Stimulated activated CD4-positive, alpha-beta T cell treated with anti-CD3 and anti-CD28 coated beads, Interleukin-2, amount 100 ng/mL, for 24 hours (primary cell): ENCODE measurements around the gene KIF21B.

Source experiments
- DNase-seq, 2 donors: peaks; one replicate each; pipeline ENCODE4 v3.0.0-alpha.2; 2020

KIF21B gene, protein sequence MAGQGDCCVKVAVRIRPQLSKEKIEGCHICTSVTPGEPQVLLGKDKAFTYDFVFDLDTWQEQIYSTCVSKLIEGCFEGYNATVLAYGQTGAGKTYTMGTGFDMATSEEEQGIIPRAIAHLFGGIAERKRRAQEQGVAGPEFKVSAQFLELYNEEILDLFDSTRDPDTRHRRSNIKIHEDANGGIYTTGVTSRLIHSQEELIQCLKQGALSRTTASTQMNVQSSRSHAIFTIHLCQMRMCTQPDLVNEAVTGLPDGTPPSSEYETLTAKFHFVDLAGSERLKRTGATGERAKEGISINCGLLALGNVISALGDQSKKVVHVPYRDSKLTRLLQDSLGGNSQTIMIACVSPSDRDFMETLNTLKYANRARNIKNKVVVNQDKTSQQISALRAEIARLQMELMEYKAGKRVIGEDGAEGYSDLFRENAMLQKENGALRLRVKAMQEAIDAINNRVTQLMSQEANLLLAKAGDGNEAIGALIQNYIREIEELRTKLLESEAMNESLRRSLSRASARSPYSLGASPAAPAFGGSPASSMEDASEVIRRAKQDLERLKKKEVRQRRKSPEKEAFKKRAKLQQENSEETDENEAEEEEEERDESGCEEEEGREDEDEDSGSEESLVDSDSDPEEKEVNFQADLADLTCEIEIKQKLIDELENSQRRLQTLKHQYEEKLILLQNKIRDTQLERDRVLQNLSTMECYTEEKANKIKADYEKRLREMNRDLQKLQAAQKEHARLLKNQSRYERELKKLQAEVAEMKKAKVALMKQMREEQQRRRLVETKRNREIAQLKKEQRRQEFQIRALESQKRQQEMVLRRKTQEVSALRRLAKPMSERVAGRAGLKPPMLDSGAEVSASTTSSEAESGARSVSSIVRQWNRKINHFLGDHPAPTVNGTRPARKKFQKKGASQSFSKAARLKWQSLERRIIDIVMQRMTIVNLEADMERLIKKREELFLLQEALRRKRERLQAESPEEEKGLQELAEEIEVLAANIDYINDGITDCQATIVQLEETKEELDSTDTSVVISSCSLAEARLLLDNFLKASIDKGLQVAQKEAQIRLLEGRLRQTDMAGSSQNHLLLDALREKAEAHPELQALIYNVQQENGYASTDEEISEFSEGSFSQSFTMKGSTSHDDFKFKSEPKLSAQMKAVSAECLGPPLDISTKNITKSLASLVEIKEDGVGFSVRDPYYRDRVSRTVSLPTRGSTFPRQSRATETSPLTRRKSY (N-terminal part only)

DNA sequence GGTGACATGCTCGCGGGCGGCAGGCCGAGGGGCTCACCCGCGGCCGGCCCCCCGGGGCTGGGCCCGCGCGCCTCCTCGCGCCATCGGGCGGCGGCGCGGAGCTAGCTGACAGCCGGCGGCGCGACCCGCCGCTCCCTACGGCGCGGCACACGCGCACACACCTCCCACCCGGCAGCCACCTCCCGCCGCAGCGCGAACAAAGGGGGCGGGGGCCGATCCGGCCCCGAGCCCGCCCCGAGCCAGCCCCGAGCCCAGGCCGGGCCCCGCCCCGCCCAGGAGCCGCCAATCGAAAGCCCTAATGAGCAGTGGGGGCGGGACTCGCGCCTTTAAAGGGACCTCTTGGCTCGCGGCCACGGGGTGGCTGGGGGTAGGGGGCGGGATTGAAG lies at the start of gene KIF21B:
Gene KIF21B (minus strand): TSS at position 198 of the 386 bp plus-strand sequence. CDS start 331 bp downstream, outside the sequence.
- peak; percentile 92 for DNase-seq

DNA sequence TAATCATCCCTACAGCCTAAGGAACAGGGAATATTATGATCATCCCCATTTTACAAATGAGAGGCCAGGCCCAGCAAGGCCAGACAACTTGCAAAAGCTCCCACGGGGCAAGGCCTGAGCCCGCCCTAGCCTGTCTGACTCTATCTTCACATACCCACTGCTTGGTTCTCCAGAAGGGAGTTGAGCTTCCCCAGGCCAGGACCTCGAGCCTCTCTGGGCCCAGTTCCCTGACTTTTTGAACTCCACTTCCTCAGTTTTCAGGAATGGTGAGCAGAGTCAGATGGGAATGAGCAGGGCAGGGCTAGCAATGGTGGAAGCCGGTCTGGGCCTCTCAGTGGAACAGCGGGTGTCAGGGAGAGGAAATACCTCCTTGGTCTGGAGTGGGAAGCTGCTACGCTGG lies 49.4 kb upstream of the KIF21B start:
- DNase-seq = no peak

DNA sequence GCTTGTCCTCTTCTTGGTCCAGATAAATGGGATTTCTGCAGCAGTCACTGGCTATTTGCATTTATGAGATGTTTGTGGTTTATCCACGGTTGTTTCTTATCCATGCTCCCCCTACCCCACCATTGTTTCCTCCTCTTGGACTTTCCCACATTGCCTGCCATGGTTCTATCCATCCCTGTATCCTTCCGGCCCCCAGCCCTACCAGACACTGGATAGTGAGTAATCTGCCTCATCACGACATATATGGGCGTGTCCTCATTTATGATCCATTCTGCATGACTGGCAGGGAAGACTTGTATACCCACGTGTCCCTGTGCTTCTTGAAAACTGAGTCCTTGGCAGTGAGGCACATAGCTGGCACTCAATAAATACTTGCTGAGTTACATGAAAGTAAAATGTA lies 48.6 kb upstream of the KIF21B start:
- no peak for DNase-seq

DNA sequence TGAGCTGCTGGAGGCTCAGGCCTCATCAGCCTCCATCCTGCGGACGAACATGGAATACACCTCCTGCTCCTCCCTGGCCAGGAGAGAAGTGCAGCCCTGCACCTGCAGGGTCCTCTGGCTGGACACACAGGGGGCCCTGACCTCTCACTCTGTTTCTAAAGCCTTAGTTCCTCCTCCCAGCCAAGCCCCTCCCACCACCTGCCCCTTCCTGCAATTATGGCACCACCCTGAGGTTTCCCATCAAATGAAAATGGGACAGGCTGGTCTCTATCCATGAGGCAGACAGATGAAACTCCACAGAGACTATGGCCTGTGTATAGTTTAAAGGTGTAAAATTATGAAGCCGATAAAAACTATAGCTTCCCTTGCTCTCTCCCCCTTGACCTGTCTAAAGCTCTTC lies 46.1 kb upstream of the KIF21B start:
- DNase-seq = no peak

DNA sequence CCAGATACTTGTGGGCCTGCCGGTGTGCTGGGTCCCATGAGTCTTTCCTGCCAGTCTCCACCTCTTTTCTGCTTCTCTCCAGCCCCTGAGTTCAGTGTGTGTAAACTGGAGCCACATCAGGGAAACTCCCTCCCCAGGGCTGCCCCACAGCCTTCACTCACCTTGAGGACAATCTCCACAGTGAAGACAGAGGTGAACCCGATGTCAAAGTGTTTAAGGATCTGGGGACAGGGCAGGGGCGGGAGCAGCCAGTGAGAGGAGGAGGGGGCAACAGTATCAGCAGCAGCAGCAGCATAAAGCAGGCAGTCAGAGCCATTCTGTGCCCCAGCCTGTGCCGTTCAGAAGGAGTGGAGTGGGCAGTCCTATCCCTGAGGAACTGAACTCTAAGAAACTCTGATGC lies 45.5 kb upstream of the KIF21B start:
- DNase-seq = no peak

DNA sequence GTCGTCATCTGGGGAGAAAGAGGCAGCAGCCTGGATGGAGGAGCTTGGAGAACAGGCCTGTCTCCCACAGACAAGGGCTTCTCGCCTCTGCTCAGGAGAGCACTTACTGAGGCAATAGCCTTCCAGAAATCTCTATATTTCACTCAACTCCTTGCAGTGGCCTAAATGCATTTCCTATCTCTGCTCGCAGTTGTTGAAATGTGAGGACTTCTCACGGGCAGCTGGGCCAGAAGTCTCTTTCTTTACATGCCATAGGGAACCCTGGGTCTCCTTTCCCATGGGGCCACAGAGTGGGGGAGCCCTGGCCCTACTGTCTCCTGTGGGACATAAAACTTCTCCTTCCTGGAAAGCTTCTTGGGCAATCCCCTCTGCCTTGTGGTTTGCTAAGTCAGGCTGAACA lies 43.5 kb upstream of the KIF21B start:
- no peak for DNase-seq

DNA sequence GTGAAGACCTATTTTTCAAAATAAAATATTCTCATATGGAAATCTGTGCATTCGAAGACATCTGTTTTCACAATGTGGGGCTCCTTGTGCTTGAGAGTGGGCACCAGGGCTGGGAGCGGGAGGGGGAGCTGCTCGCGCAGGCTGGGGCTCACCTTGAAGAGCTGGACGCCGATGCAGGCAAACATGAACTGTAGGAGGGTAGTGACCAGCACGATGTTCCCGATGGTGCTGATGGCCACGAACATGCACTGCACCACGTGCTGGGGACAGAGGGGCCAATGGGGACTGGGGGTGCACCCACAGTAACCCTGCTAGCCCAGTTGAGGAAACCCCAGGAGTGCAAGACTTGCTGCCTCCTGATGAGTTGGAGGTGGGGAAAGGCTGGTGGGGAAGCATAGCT lies 42.2 kb upstream of the KIF21B start:
- no peak for DNase-seq

DNA sequence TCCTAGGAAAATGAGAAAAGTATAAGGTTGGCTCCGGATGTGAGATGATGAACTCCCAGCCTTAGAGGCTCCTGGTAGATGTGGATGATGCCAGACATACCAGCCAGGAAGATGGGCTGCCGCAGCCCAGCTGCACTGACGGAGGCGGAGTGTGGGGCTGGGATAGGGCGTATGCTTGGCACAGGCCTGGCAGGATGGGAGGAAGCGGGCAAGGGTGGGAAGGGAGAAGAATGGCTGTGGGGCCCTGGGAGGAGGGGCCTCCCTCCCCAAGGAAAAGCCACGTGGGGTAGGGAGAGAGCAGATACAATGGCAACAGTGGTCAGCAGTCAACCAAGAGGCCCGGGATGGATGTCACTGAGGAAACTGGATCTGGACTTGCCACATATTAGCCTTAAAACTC lies 41.3 kb upstream of the KIF21B start:
- DNase-seq = no peak

DNA sequence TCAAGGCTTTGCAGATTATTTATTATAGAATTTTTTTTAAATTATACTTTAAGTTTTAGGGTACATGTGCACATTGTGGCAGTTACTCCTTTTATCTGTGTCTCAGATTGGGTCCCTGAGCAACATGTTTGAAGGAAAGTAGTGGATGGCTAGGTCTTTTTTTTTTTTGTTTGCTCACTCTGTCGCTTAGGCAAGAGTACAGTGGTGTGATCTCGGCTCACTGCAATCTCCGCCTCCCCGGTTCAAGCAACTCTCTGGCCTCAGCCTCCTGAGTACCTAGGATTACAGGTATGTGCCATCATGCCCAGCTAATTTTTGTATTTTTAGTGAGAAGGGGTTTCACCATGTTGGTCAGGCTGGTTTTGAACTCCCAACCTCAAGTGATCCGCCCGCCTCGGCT lies 39.6 kb upstream of the KIF21B start:
- no peak for DNase-seq

DNA sequence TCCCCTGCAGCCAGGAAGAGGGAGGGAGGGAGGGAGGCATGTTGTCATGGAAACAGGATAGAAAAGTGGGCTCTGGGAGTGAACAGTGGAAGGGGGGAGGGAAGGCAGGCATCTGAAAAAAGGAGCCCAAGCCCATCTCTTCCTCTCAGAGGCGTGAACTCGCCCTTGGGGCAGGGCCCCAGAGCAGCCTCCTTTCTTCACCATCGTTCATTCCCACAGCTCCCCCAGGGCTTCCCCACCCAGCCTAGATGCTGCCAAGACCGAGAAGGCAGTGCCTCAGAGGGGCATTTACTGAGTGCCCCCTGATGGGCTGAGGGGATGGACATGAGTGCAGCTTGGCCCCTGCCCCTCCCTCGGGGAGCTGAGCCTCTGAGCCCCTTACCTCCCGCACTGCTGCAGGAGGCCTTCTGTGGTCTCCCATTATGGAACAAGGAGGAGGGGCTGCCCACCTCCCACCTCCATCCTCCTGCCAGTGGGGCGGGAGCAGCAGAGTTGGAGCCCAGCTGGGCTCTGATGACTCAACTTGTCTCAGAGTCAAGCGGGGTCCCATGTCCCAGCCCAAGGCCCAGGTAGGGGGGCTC lies 39.1 kb upstream of the KIF21B start:
- no peak for DNase-seq

DNA sequence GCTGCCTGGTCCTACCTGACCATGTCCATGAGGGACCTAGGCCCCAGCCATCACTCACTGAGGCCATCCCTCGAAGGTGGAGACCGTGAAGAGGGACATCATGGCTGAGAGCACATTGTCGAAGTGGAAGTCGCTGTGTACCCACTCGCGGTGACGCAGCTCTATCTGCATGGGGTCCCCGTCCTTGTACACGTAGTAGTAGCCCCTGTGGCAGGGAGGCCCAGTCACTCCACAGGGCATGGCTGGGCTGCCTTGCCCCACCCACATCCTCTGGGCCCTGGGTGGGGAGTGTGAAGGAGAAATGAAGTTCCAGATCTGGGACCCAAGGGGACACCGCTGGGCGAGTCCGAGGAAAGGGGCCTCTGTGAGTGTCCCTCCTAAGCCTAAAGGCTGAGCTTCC lies 38.4 kb upstream of the KIF21B start:
- DNase-seq = no peak

DNA sequence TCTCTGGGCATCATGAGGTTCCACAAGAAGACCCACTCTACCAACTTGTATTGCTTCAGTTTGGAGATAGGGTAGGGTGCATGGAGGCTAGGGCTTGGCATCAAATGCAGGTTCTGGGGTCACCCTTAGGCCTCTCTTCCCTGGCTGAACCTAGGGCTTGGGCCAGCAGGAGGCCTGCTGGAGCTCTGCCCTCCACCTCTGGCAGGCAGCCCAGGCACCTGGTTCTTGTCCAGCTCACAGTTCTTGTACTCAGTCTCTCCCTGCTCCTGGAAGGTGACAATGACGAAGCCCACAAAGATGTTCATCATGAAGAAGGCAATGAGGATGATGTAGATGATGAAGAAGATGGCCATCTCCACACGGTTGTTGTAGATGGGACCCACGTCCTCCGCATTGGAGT lies 37.5 kb upstream of the KIF21B start:
- no peak for DNase-seq

DNA sequence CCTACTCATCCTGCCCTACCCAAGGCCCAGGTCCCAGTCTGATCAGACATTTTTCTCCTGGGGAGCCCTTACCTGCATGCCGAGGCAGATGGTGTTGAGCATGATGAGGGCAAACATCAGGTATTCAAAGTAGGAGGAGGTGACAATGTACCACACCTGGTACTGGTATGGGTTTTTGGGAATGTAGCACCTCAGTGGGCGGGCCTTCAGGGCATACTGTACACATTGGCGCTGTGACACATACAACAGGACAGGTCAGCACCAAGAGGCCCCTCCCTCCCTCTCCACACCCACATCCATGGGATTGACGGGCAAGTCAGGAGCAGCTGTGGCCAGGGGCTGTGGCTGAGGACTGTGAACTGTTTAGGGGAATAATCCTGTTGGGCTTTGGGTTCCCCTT lies 37.1 kb upstream of the KIF21B start:
- DNase-seq = no peak

DNA sequence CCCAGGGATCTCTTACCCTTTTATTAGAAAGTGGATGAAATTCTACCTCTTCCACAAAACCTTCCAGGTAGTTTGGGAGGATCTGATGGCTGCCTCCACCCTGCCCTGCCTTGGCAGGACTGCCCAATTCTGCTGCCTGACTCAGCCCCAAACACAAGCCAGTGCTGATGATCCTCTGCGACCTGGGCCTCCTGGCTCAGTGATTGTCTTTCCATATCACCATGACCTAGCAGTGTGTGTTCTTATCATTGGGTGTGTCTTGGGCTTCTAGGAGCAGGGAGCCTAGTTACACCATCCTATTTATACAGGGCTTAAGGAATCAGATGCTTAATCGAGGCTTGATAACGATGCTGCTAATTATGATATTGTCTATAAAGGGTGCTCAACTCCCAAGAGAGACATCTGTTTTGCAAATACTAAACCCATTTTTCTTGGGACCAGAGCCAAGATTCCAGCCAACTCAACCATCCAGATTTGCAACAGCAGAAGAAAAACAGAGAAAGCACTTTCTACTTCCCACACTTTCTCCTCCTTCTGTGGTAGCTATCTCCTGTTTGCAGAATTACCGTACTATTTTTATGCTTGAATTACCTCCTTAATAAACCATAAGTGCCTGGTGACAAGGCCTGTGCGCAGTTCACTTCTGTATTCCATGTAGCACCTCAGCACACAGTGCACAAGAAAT lies 36.5 kb upstream of the KIF21B start:
- no peak for DNase-seq

DNA sequence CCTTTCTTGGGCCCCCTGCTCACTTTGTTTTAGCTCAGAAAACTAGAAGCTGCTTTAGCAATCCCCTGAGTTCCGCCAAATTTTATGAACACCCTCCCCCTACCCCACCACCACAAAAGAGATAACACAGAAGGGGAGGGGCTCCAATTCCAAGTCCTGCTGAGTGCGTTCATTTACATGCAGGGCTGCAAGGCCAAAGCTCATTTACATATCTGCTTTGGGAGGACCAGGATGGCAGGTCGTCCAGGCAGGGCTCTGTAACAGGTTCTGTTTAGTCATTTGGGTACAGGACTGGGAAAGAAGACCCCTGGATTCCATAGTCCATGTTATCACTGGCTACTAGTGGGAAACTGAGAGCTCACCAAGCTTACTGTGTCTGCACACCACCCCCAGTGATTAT lies 35.9 kb upstream of the KIF21B start:
- no peak for DNase-seq

DNA sequence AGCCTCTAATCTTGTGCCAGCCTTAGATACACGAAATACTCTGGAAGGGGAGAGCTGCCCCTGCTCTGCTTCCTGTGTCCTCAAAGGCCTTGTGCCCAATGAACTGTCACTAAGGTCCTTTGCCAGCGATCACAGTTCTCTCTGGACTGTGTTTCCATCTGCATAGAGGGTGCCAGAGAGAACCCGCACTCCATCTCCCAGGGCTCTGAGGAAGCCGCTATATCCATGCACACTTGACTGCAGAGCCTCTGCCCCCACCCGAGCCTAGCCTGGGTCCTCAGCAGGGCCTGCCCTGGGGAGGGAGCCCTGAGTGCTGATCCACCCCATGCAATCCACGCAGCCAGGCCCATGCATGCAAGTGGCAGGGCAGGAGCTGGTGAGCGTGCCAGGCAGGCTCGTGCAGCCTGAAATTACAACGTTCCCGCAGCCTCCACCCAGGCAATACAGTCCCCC lies 30.6 kb upstream of the KIF21B start:
- DNase-seq = no peak

DNA sequence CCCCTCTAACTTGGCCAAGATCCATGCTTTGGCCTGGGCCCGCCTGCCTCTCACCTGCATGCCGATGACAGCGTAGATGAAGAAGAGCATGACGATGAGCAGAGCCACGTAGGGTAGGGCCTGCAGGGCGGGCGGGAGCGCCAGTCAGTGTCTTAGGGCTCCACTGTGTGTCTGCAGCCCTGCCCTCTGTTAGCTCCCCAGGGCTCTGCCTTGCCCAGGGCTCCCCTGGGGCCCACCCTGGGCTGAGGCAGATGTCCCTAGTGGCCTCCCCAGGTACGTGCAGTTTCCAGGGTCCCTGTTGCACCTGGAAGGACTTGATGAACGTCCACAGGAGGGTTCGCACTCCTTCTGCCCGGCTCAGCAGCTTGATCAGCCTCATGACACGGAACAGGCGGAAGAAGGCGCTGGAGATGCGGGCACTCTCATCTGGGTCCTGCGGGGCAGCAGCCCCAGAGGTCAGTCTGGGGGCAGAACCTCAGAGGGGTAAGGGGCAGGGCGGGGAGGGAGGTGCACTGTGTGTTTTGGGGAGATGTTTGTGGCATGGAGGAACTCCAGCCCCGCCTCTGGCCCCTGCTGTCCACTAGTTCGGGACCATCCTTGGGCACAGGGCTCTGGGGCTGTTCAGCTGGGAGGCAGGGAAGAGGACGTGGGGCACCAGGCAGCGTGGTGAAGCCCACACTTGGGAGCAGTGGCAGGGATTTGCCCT lies 29.8 kb upstream of the KIF21B start:
- DNase-seq = no peak

DNA sequence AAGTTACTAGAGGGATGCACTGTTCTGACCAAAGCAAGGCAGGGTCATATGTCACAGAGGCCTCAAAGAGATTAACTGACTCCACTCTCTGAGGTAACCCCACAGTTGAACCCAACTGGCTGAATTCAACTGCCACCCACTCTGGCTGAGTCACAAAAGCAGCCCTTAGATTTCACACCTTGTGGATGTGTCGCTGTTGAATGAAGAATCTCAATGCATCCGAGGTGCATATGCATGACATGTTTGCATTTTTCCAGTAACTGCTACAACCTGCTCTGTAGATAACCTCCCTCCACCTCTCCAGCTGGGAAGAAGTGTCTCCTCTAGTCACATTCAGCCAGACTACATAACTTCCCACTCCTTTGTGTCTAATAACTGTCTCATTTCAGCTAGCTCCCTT lies 27.9 kb upstream of the KIF21B start:
- DNase-seq = no peak

DNA sequence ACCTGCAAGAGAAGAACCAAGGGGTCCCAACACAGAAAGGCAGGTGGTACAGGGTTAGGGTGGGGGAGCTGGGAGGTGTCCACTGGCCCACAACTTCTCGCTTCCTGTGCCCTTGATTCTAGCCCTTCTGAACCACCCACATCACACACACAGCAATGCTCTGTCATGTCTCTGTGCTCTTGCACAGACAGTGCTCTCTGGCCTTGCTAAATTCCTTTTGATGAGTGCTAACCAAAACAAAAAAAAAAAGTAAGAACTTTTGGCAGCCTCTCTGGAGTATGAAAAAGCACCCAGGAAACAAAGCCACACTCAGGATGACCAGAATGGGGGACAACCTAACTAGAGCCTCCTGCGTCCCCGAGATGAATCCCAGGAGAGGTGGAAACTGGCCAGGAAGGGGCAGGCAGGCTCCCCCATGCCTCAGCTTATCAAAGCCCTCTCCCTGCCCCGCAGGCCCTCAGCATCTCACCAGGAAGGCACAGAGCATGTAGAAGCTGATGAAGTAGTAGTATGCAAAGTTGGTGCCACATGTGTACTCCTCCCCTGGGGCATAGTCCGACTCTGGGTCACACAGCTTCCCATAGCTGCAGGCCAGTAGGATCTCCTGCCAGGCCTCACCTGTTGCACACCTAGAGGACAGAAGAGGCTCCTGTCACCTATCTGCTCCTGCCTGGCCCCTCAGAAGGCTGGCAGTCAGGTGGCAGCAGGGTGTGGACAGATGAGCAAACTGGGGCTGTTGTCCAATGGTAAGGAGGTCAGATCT lies 27.2 kb upstream of the KIF21B start:
- DNase-seq = no peak

DNA sequence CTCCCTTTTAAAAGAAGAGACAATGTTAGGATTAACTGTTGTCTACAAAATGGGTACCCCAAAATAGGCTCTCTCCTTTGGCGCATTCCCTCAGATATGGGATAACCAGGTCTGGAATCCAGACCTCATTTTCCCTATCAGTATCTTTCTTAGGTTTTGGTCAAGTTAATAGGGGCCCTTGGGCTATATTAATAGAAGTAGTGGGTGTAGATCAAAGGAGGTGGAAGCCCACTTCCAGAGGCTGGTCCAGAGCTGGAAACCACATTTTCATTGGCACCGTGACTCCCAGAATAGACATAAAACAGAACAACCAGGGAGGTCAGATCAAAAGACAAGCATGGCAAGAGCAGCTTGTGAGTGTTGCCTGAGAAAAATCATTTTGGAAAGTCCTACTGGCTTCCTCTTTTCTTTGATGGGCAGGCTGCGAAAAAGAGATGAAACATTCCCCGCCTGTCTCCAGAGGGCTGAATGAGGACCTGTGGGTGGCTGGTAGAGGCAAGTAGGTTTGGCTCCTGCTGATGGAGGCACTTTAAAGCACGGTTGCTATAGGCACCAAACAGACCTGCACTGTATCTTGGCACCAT lies 25.8 kb upstream of the KIF21B start:
- no peak for DNase-seq

DNA sequence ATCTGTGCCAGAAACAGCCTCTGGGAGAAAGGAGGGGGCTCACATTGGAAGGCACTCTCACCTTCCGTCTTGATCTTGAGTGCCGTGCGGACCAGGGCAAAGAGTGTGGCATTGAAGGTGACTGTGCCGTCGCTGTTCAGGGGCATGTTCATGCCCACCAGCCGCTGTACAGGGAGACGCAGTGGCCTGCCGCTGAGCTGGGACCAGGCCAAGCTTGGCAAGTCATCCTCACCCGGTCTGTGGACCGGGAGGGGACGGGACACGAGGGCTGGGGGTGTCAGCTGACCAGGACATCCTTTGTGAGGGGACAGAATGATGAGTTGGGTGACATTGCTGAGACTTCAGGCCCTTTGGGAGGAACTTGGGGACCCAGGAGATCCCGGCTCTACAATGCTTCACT lies 25.0 kb upstream of the KIF21B start:
- DNase-seq = no peak
